ENCODE results near the gene HOXC10. TPM values are rescaled to one million over a fixed set of nuclear protein-coding genes. Genes with fewer than 3 reads are reported as not detected.

HOXC10 gene
- total and polyA plus RNA-seq, 2 of the 8 experiments (the other 6 are each of a cell fraction or from before 2014, with no cell fraction given) = not detected

DNA sequence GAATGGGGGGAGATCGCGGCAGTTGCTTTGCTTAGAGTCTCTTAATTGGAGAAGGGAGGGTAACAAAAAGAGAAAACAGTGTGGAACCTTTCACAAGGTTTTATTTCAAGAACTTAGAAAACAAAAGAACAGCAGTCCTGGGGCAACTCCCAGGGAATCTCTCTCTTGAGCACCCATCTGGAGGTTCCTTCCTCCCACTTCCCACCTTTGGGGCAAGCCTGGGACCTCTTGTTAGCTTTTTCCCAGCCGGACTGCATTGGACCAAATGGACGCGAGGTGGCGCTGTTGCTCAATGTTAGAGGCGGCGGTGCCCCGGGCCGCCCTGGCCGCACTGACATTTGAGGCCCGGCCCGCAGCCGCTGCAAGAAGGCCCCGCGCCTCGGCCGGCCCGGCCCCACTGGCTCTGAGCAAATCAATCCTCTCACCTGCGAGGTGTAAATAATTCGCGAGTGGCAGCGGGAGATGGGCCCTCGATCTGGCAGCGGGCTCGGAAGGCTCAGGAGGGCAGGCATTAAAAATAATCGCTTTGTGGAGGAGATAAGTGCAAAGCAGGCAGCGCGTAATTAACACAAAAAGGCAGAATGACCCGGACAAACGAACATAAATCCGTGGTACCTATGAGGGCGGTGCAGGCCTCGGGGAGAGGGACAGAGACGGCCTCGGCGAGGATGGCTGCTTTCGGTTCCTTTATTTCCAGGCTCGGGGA, 21.1 kb downstream of the HOXC10 start:
- no peak overlapping the region for H2BK120ac ChIP-seq (replicated peaks; ENCODE audit: low read depth, low read length)
- H3K27me3 ChIP-seq (replicated peaks in 1 of 4; ENCODE audit: control insufficient read depth in 3 of 4, extremely low read depth in 1 of 4, insufficient read depth in 3 of 4, low read length in 3 of 4) = peaks cover 97 to 100% (median 100%) of the 10 kb centered on the region in 4 experiments
- 13% methylated on average over 39 of the region's 39 CpGs; no CpG with 5 or more reads in 1 of the 2 experiments for WGBS, 2 experiments (ENCODE audit: extremely low coverage in 1 of 2, insufficient coverage in 1 of 2, insufficient read length in 1 of 2, insufficient replicate concordance in 2 of 2, low coverage in 1 of 2, low lambda C conversion rate in 2 of 2, missing lambda C conversion rate in 1 of 2)
- no peak overlapping the region for H2BK15ac ChIP-seq (ENCODE audit: low read length)
- peak; percentile 57 for FAIRE-seq
- no peak overlapping the region for H3K4ac ChIP-seq (replicated peaks; ENCODE audit: insufficient read length, low read depth, low read length)
- H3K4me2 ChIP-seq (ENCODE audit: insufficient read depth in 1 of 2, low read depth in 2 of 2, low read length in 2 of 2) = no peak overlapping the region
- H3K9me3 ChIP-seq (ENCODE audit: insufficient read depth in 2 of 2, low read depth in 1 of 2, low read length in 1 of 2) = no peaks in the 10 kb centered on the region
- H3K23me2 ChIP-seq (ENCODE audit: low read depth, low read length) = no peaks in the 10 kb centered on the region
- H4K91ac ChIP-seq (replicated peaks; ENCODE audit: insufficient read length, low read length) = no peak overlapping the region
- 0 out of 2 replicates have a peak overlapping the region, but pooled peaks have one; percentile 23 for H4K8ac ChIP-seq (ENCODE audit: extremely low read depth, insufficient read depth, low read length)
- H2BK5ac ChIP-seq (ENCODE audit: low read depth, low read length) = no peak overlapping the region
- no peaks in the 10 kb centered on the region for H3K79me2 ChIP-seq (ENCODE audit: control insufficient read depth in 1 of 2, insufficient read depth in 2 of 2, low read length in 2 of 2)
- POLR2A ChIA-PET (ENCODE audit: partially characterized antibody) = interaction anchor here (0.6 to 1.0 kb wide), 5 partner anchors 9 to 1821 kb away, joined by 3 read pairs; no protein-coding TSS in a partner anchor
- no peak overlapping the region for H2BK20ac ChIP-seq (ENCODE audit: low read length)
- no peak overlapping the region for H3K56ac ChIP-seq (replicated peaks; ENCODE audit: insufficient read length, low read depth, low read length)
- H2AK5ac ChIP-seq (ENCODE audit: low read depth, low read length) = no peak overlapping the region
- H2AFZ ChIP-seq (ENCODE audit: low read length) = no peak overlapping the region
- H3K18ac ChIP-seq (ENCODE audit: extremely low read depth, low read length) = no peak overlapping the region
- CTCF ChIA-PET (ENCODE audit: partially characterized antibody) = interaction anchor here (0.6 to 11.3 kb wide), 28 partner anchors 10 to 373 kb away, joined by 3 to 172 read pairs (median 4); partner anchors contain the start of genes HOXC10, HOXC4, HOXC5 and HOXC6
- H3K9ac ChIP-seq (replicated peaks in 1 of 4; ENCODE audit: extremely low read depth in 1 of 4, low read depth in 3 of 4, low read length in 3 of 4) = no peak overlapping the region
- H4K5ac ChIP-seq (ENCODE audit: insufficient read length, low read depth, low read length) = no peak overlapping the region
- peaks cover 0 to 2% (median 0%) of the 10 kb centered on the region in 4 experiments; a peak in 1 of 8 replicates for H3K36me3 ChIP-seq (ENCODE audit: control insufficient read depth in 2 of 4, insufficient read depth in 4 of 4, low read length in 3 of 4)
- H3K79me1 ChIP-seq (ENCODE audit: low read depth, low read length) = no peaks in the 10 kb centered on the region
- H3K23ac ChIP-seq (ENCODE audit: insufficient read length) = no peak overlapping the region
- H3K4me1 ChIP-seq (replicated peaks in 1 of 4; ENCODE audit: control insufficient read depth in 3 of 4, insufficient read depth in 4 of 4, low read length in 3 of 4) = peaks cover 0 to 4% (median 0%) of the 10 kb centered on the region in 4 experiments; a peak in 2 of 7 replicates
- H3K4me3 ChIP-seq (ENCODE audit: extremely low read depth in 1 of 4, insufficient read depth in 2 of 4, low read depth in 3 of 4, low read length in 4 of 4) = no peak overlapping the region
- no peak overlapping the region for H3K14ac ChIP-seq (ENCODE audit: insufficient read length)
- peak; percentile 50 to 98 for DNase-seq (ENCODE audit: low read depth in 1 of 2, low spot score in 2 of 2)
- no peak overlapping the region for H2BK12ac ChIP-seq (ENCODE audit: low read depth, low read length)
- H3K27ac ChIP-seq (ENCODE audit: low read depth, low read length) = no peak overlapping the region
- H4K20me1 ChIP-seq (replicated peaks in 1 of 2; ENCODE audit: control insufficient read depth in 1 of 2, insufficient read depth in 2 of 2, low read length in 2 of 2) = peaks cover 0 to 35% of the 10 kb centered on the region in 2 experiments
- TF ChIP-seq EZH2 (IDR thresholded peaks at IDR 0.05; ENCODE audit: low read depth, low read length, severe bottlenecking) = peak; percentile 47
- TF ChIP-seq TBP (IDR thresholded peaks at IDR 0.05; ENCODE audit: low read depth, low read length) = 0 out of 2 replicates have a peak, but pooled peaks have one; percentile 10
- TF ChIP-seq RAD21 (IDR thresholded peaks at IDR 0.05 in 1 of 2, conservative IDR thresholded peaks at IDR 0.05 in 1 of 2; ENCODE audit: low read depth in 2 of 2, low read length in 2 of 2) = peak; percentile 98
- TF ChIP-seq SAP30 (IDR thresholded peaks at IDR 0.05; ENCODE audit: insufficient read depth, insufficient replicate concordance, low read length) = no peak
- 0 out of 2 replicates have a peak, but pooled peaks have one; percentile 13 for TF ChIP-seq TCF12 (IDR thresholded peaks at IDR 0.05; ENCODE audit: low read depth, low read length)
- TF ChIP-seq GABPA (IDR thresholded peaks at IDR 0.05; ENCODE audit: borderline replicate concordance, insufficient read depth, low read length) = peak; percentile 56; the same call in 1 of the 2 replicates
- TF ChIP-seq SUZ12 (IDR thresholded peaks at IDR 0.05; ENCODE audit: low read length) = peak; percentile 78
- no peak for TF ChIP-seq ASH2L (IDR thresholded peaks at IDR 0.05; ENCODE audit: low read length)
